IMR-90 (cell line): ENCODE results near the gene OOSP1. TPM values are rescaled to one million over a fixed set of nuclear protein-coding genes. Genes with fewer than 3 reads are reported as not detected.

ENCODE experiments used
- ATAC-seq: fragments of 200-7000 bp; cut with Tn5 transposase; 2 replicates; pipeline ENCODE4 v1.9.1; 2020; ENCODE audit warnings: low read depth, mild to moderate bottlenecking, moderate library complexity
- BruUV-seq: library from RNA; stranded (reverse); fragments of 400-500 nt; replicated peaks from 2 replicates; lab custom pipeline; 2021; lab: Mats Ljungman, UMichigan
- CTCF ChIA-PET: fragments of 300-600 bp; formaldehyde crosslinking; extraction: SDS; loops from one replicate; lab custom pipeline; 2021; ENCODE audit warnings: antibody characterized with exemption; lab: Yijun Ruan, JAX
- POLR2A ChIA-PET: fragments of 300-600 bp; sonication (Branson Sonifier 250); formaldehyde crosslinking; loops from one replicate; lab custom pipeline; 2022; ENCODE audit warnings: antibody characterized with exemption; ENCODE audit not compliant: unreplicated experiment; lab: Charles Lee
- DNase-seq: peaks from one replicate; pipeline ENCODE4 v3.0.0; 2013
- H2AFZ ChIP-seq: replicated peaks from 2 replicates; pipeline ENCODE3; 2013; ENCODE audit warnings: low read length, mild to moderate bottlenecking; ENCODE audit not compliant: poor library complexity
- H2AK5ac ChIP-seq: 2 replicates; pipeline ENCODE4 v1.6.1; 2013; ENCODE audit warnings: low read depth, low read length, inconsistent platforms
- H2AK9ac ChIP-seq: replicated peaks from 2 replicates; pipeline ENCODE3; 2013; ENCODE audit warnings: mild to moderate bottlenecking, low read depth, low read length, moderate library complexity; ENCODE audit not compliant: poor library complexity
- H2BK120ac ChIP-seq: 2 replicates; pipeline ENCODE4 v1.6.1; 2013; ENCODE audit warnings: low read depth, low read length, inconsistent platforms
- H2BK15ac ChIP-seq: 3 replicates; pipeline ENCODE4 v1.6.1; 2013; ENCODE audit warnings: low read depth, low read length, inconsistent platforms
- H2BK20ac ChIP-seq: 2 replicates; pipeline ENCODE4 v1.6.1; 2013; ENCODE audit warnings: low read depth, mild to moderate bottlenecking, inconsistent platforms, low read length, moderate library complexity
- H2BK5ac ChIP-seq: 2 replicates; pipeline ENCODE4 v1.6.1; 2013; ENCODE audit warnings: mild to moderate bottlenecking, low read depth, low read length, inconsistent platforms; ENCODE audit not compliant: poor library complexity, severe bottlenecking
- H3K14ac ChIP-seq: replicated peaks from 2 replicates; pipeline ENCODE4 v1.6.1; 2013; ENCODE audit warnings: low read depth, low read length, inconsistent platforms
- H3K18ac ChIP-seq: 2 replicates; pipeline ENCODE4 v1.6.1; 2013; ENCODE audit warnings: low read depth, low read length, control low read depth
- H3K23ac ChIP-seq: 2 replicates; pipeline ENCODE4 v1.6.1; 2013; ENCODE audit warnings: low read depth, low read length, inconsistent platforms
- H3K27ac ChIP-seq: 2 replicates; pipeline ENCODE4 v1.5.1; 2013; ENCODE audit warnings: mild to moderate bottlenecking, control low read depth, low read length; ENCODE audit not compliant: insufficient read depth
- H3K27me3 ChIP-seq: 2 replicates; pipeline ENCODE4 v1.6.1; 2013; ENCODE audit warnings: low read length; ENCODE audit not compliant: control insufficient read depth, insufficient read depth
- H3K36me3 ChIP-seq: 2 replicates; pipeline ENCODE4 v1.6.1; 2013; ENCODE audit warnings: low read length, mixed read lengths; ENCODE audit not compliant: control insufficient read depth, insufficient read depth
- H3K4ac ChIP-seq: 2 replicates; pipeline ENCODE4 v1.6.1; 2013; ENCODE audit warnings: low read depth, low read length, inconsistent platforms
- H3K4me1 ChIP-seq: 2 replicates; pipeline ENCODE4 v1.6.1; 2013; ENCODE audit warnings: low read length, mixed read lengths; ENCODE audit not compliant: control insufficient read depth, insufficient read depth
- H3K4me2 ChIP-seq: 2 replicates; pipeline ENCODE4 v1.6.1; 2013; ENCODE audit warnings: low read depth, mild to moderate bottlenecking, control low read depth, low read length, moderate library complexity
- H3K4me3 ChIP-seq: 2 replicates; pipeline ENCODE4 v1.5.1; 2013; ENCODE audit warnings: low read depth, mild to moderate bottlenecking, control low read depth, low read length, moderate library complexity; ENCODE audit not compliant: insufficient read depth
- H3K56ac ChIP-seq: 2 replicates; pipeline ENCODE4 v1.6.1; 2013; ENCODE audit warnings: low read length, inconsistent platforms; ENCODE audit not compliant: insufficient read depth; ENCODE audit errors: extremely low read depth
- H3K79me1 ChIP-seq, 2 experiments: 2 replicates each; pipeline ENCODE4 v1.6.1; 2013; ENCODE audit warnings: low read length in 2 of 2, inconsistent platforms in 1 of 2, low read depth in 1 of 2
- H3K9ac ChIP-seq: 2 replicates; pipeline ENCODE4 v1.6.1; 2013; ENCODE audit warnings: low read depth, low read length, control low read depth
- H3K9me1 ChIP-seq: 2 replicates; pipeline ENCODE4 v1.6.1; 2013; ENCODE audit warnings: low read length, inconsistent platforms; ENCODE audit not compliant: insufficient read depth
- H3K9me3 ChIP-seq: 2 replicates; pipeline ENCODE4 v1.6.1; 2013; ENCODE audit warnings: low read length; ENCODE audit not compliant: control insufficient read depth, insufficient read depth
- H4K20me1 ChIP-seq: 2 replicates; pipeline ENCODE4 v1.6.1; 2013; ENCODE audit warnings: low read length, inconsistent platforms; ENCODE audit not compliant: insufficient read depth
- H4K5ac ChIP-seq: 2 replicates; pipeline ENCODE4 v1.6.1; 2013; ENCODE audit warnings: mild to moderate bottlenecking, low read depth, low read length, control low read depth
- H4K8ac ChIP-seq, 2 experiments: 2 replicates each; pipeline ENCODE4 v1.6.1; 2013; ENCODE audit warnings: low read depth in 2 of 2, low read length in 2 of 2, control low read depth in 1 of 2, inconsistent platforms in 1 of 2
- H4K91ac ChIP-seq: 2 replicates; pipeline ENCODE4 v1.6.1; 2013; ENCODE audit warnings: low read depth, low read length, inconsistent platforms; ENCODE audit not compliant: insufficient read depth
- BHLHE40 ChIP-seq: fragments of 150-350 bp; IDR thresholded peaks from 2 replicates; pipeline ENCODE4 v1.6.1; 2016; ENCODE audit warnings: mild to moderate bottlenecking, low read depth, low read length
- CEBPB ChIP-seq: IDR thresholded peaks from 2 replicates; pipeline ENCODE4 v1.6.1; 2012; ENCODE audit warnings: low read depth, low read length, improper control_type of control experiment
- ELK1 ChIP-seq: fragments of 150-350 bp; IDR thresholded peaks from 2 replicates; pipeline ENCODE4 v1.6.1; 2016; ENCODE audit warnings: low read depth, mild to moderate bottlenecking, low read length, moderate library complexity, borderline replicate concordance
- FOS ChIP-seq: fragments of 150-350 bp; IDR thresholded peaks from 2 replicates; pipeline ENCODE4 v1.6.1; 2016; ENCODE audit warnings: low read depth, low read length
- MAZ ChIP-seq: IDR thresholded peaks from 2 replicates; pipeline ENCODE4 v1.6.1; 2012; ENCODE audit warnings: low read depth, mild to moderate bottlenecking, low read length, improper control_type of control experiment, moderate library complexity, borderline replicate concordance
- MXI1 ChIP-seq: IDR thresholded peaks from 2 replicates; pipeline ENCODE4 v1.6.1; 2012; ENCODE audit warnings: low read depth, mild to moderate bottlenecking, low read length, moderate library complexity, borderline replicate concordance
- POLR2A ChIP-seq: IDR thresholded peaks from 2 replicates; pipeline ENCODE4 v1.6.1; 2012; ENCODE audit warnings: mild to moderate bottlenecking, low read depth, low read length
- RAD21 ChIP-seq: IDR thresholded peaks from 2 replicates; pipeline ENCODE4 v1.6.1; 2012; ENCODE audit warnings: low read length, improper control_type of control experiment
- RFX5 ChIP-seq: IDR thresholded peaks from 2 replicates; pipeline ENCODE4 v1.8.0; 2012; ENCODE audit warnings: low read depth, mild to moderate bottlenecking, low read length, moderate library complexity
- WGBS, 2 experiments: methylation state at CpG; one replicate each; pipeline versions ENCODE4 v1.1.5 to v1.1.7; 2013; ENCODE audit warnings: missing lambda C conversion rate in 2 of 2; ENCODE audit not compliant: insufficient read length in 1 of 2; ENCODE audit errors: extremely low coverage in 2 of 2; 5-methylcytosine and 5-hydroxymethylcytosine counted together
- dilution Hi-C: fragments of 300-500 bp; cut with HindIII; formaldehyde crosslinking; loops from one replicate; pipeline ENCODE4 v1.14.3; 2018; ENCODE audit warnings: low sequenced_read_pairs; ENCODE audit not compliant: unreplicated experiment
- in situ Hi-C: fragments of 300-500 bp; cut with MboI; formaldehyde crosslinking; loops from 3 replicates; pipeline ENCODE4 v1.14.3; 2019; ENCODE audit warnings: low sequenced_read_pairs, inconsistent platforms, mixed read lengths
- intact Hi-C: fragments of 100-400 bp; cut with micrococcal nuclease; formaldehyde crosslinking; loops from 2 replicates; pipeline ENCODE4 v1.10.0; 2022
- polyA plus RNA-seq, 3 experiments: library from polyadenylated mRNA; depleted of rRNA; stranded (reverse); fragments of >200 nt; gene quantifications; 2 replicates each; pipeline ENCODE4 v1.2.3, GENCODE V29; 2012; ENCODE audit warnings: low replicate concordance in 1 of 3
- total RNA-seq: library from RNA; depleted of rRNA; stranded (reverse); fragments of >200 nt; gene quantifications from 2 replicates; pipeline ENCODE4 v1.2.3, GENCODE V29; 2012
- TF ChIP-seq, protein P1 (sequence below): conservative IDR thresholded peaks from 2 replicates; pipeline ENCODE4 v1.5.1; 2012; ENCODE audit warnings: mild to moderate bottlenecking, low read depth, low read length, improper control_type of control experiment

The OOSP1 gene
- total and polyA plus RNA-seq, 2 of the 4 experiments (the other 2 are of a cell fraction) = not detected

GRCh38 chr11:59966201-59966600, 28.0 kb downstream of the OOSP1 start:
- ChIA-PET POLR2A (no interaction called here), CTCF (no interaction called here)
- Histone ChIP-seq H2AK5ac (no peak overlapping the region), H2BK5ac (no peak overlapping the region), H2BK20ac (no peak overlapping the region), H2AK9ac (no peak overlapping the region), H2BK120ac (no peak overlapping the region), H3K79me1 (no peaks in the 10 kb centered on the region), H3K4ac (no peak overlapping the region), H3K4me1 (no peaks in the 10 kb centered on the region), H3K9me1 (no peaks in the 10 kb centered on the region), H3K27ac (no peak overlapping the region), H3K4me3 (no peak overlapping the region), H3K23ac (no peak overlapping the region), H3K9ac (no peak overlapping the region), H3K9me3 (no peaks in the 10 kb centered on the region), H4K8ac (no peak overlapping the region), H2AFZ (no peak overlapping the region), H3K4me2 (no peak overlapping the region), H4K91ac (no peak overlapping the region), H4K5ac (no peak overlapping the region), H3K56ac (no peak overlapping the region), H3K36me3 (no peaks in the 10 kb centered on the region), H3K27me3 (no peaks in the 10 kb centered on the region), H3K18ac (no peak overlapping the region), H3K14ac (no peak overlapping the region), H2BK15ac (no peak overlapping the region), H4K20me1 (no peaks in the 10 kb centered on the region)
- DNase-seq = no peak
- dilution Hi-C loops (no loop called here), intact Hi-C loops (no loop called here), in situ Hi-C loops (no loop called here)
- no TSS peak for BruUV-seq
- ATAC-seq = no peak
- WGBS, 2 experiments = no CpG with 5 or more reads among the region's 3 CpGs
- TF ChIP-seq CEBPB (no peak), MXI1 (no peak), BHLHE40 (no peak), MAZ (no peak), FOS (no peak), RFX5 (no peak), RAD21 (no peak), POLR2A (no peak), ELK1 (no peak)
- TF ChIP-seq, protein P1, sequence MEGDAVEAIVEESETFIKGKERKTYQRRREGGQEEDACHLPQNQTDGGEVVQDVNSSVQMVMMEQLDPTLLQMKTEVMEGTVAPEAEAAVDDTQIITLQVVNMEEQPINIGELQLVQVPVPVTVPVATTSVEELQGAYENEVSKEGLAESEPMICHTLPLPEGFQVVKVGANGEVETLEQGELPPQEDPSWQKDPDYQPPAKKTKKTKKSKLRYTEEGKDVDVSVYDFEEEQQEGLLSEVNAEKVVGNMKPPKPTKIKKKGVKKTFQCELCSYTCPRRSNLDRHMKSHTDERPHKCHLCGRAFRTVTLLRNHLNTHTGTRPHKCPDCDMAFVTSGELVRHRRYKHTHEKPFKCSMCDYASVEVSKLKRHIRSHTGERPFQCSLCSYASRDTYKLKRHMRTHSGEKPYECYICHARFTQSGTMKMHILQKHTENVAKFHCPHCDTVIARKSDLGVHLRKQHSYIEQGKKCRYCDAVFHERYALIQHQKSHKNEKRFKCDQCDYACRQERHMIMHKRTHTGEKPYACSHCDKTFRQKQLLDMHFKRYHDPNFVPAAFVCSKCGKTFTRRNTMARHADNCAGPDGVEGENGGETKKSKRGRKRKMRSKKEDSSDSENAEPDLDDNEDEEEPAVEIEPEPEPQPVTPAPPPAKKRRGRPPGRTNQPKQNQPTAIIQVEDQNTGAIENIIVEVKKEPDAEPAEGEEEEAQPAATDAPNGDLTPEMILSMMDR = no peak
